Endothelial cell (in vitro differentiated cells): Measurements from ENCODE around the gene LNP1. TPM values are rescaled to one million over a fixed set of nuclear protein-coding genes. Genes with fewer than 3 reads are reported as not detected.

Experiments
- DNase-seq: peaks from one replicate; pipeline ENCODE4 v3.0.0; 2021; ENCODE audit warnings: low spot score
- H3K27ac Mint-ChIP-seq: one replicate; pipeline ENCODE4 v1.8.0; 2021; ENCODE audit warnings: mixed read lengths, inconsistent platforms; ENCODE audit not compliant: unreplicated experiment
- H3K27me3 Mint-ChIP-seq: one replicate; pipeline ENCODE4 v1.8.0; 2021; ENCODE audit warnings: mild to moderate bottlenecking, moderate library complexity, mixed read lengths, inconsistent platforms; ENCODE audit not compliant: unreplicated experiment
- H3K36me3 Mint-ChIP-seq: one replicate; pipeline ENCODE4 v1.8.0; 2021; ENCODE audit warnings: mild to moderate bottlenecking, low read depth, mixed read lengths, inconsistent platforms; ENCODE audit not compliant: unreplicated experiment
- H3K4me1 Mint-ChIP-seq: one replicate; pipeline ENCODE4 v1.8.0; 2021; ENCODE audit warnings: mild to moderate bottlenecking, mixed read lengths, inconsistent platforms; ENCODE audit not compliant: unreplicated experiment
- H3K4me3 Mint-ChIP-seq: one replicate; pipeline ENCODE4 v1.8.0; 2021; ENCODE audit warnings: mild to moderate bottlenecking, mixed read lengths, inconsistent platforms; ENCODE audit not compliant: unreplicated experiment
- H3K9me3 Mint-ChIP-seq: one replicate; pipeline ENCODE4 v1.8.0; 2021; ENCODE audit warnings: mixed read lengths, inconsistent platforms; ENCODE audit not compliant: unreplicated experiment
- CTCF ChIP-seq: fragments of 200-600 bp; sonication (generic); IDR thresholded peaks from one replicate; pipeline ENCODE4 v1.5.0; 2021; ENCODE audit warnings: antibody characterized with exemption; ENCODE audit not compliant: unreplicated experiment
- total RNA-seq: library from RNA; stranded (reverse); fragmentation: NEBNext Ultra II Directional; extraction: Animal tissue kit (Norgen Biotek cat#: 25700); gene quantifications from one replicate; pipeline ENCODE4 v1.2.1, GENCODE V29; 2021; ENCODE audit not compliant: unreplicated experiment

The LNP1 gene
- total RNA-seq, 1 donor from 2014 or later: 0.67 TPM

- no peak overlapping the region for H3K27ac Mint-ChIP-seq
- peak; percentile 61 for TF ChIP-seq CTCF
- DNase-seq: peak; percentile 22
- H3K4me3 Mint-ChIP-seq: no peak overlapping the region
- H3K27me3 Mint-ChIP-seq: no peaks in the 10 kb centered on the region
- peaks cover under 1% of the 10 kb centered on the region for H3K9me3 Mint-ChIP-seq
- H3K36me3 Mint-ChIP-seq: no peaks in the 10 kb centered on the region
- no peaks in the 10 kb centered on the region for H3K4me1 Mint-ChIP-seq
These were observed 61.7 kb downstream of the LNP1 start for GRCh38 chr3:100463002-100463401.

GRCh38 chr3:100463646-100464155 is 62.4 kb downstream of the LNP1 start:
- Mint-ChIP-seq H3K27ac (no peak overlapping the region), H3K9me3 (peaks cover 4% of the 10 kb centered on the region), H3K4me1 (no peaks in the 10 kb centered on the region), H3K4me3 (no peak overlapping the region), H3K36me3 (no peaks in the 10 kb centered on the region), H3K27me3 (no peaks in the 10 kb centered on the region)
- TF ChIP-seq CTCF: no peak
- DNase-seq: no peak

- Mint-ChIP-seq H3K9me3 (peaks cover 10% of the 10 kb centered on the region), H3K27ac (no peak overlapping the region), H3K4me3 (no peak overlapping the region), H3K4me1 (no peaks in the 10 kb centered on the region), H3K36me3 (peaks cover 12% of the 10 kb centered on the region), H3K27me3 (peaks cover 1% of the 10 kb centered on the region)
- no peak for TF ChIP-seq CTCF
- no peak for DNase-seq
These were observed 64.8 kb downstream of the LNP1 start for GRCh38 chr3:100465892-100466777.

- H3K4me1 Mint-ChIP-seq: no peaks in the 10 kb centered on the region
- no peak for DNase-seq
- H3K4me3 Mint-ChIP-seq: no peak overlapping the region
- peaks cover 12% of the 10 kb centered on the region for H3K36me3 Mint-ChIP-seq
- peaks cover 10% of the 10 kb centered on the region for H3K9me3 Mint-ChIP-seq
- TF ChIP-seq CTCF: no peak
- H3K27ac Mint-ChIP-seq: no peak overlapping the region
- peaks cover 1% of the 10 kb centered on the region for H3K27me3 Mint-ChIP-seq
These were observed 65.8 kb downstream of the LNP1 start for GRCh38 chr3:100467133-100467532.

GRCh38 chr3:100468676-100469075 is 67.3 kb downstream of the LNP1 start:
- Mint-ChIP-seq H3K27me3 (peaks cover 1% of the 10 kb centered on the region), H3K4me1 (no peaks in the 10 kb centered on the region), H3K27ac (no peak overlapping the region), H3K9me3 (peaks cover 10% of the 10 kb centered on the region), H3K36me3 (peaks cover 12% of the 10 kb centered on the region), H3K4me3 (no peak overlapping the region)
- no peak for TF ChIP-seq CTCF
- no peak for DNase-seq
